Measurements from ENCODE around the gene PPFIBP2.

Gene PPFIBP2

GRCh38 chr11:7581021-7581590 is 67.3 kb downstream of the PPFIBP2 start:
- no peak for DNase-seq

- no peak for DNase-seq
Observed at GRCh38 chr11:7582338-7582985, 68.7 kb downstream of the PPFIBP2 start.

- no peak for DNase-seq
Observed at GRCh38 chr11:7583248-7583647, 69.4 kb downstream of the PPFIBP2 start.

GRCh38 chr11:7584910-7585309 is 71.1 kb downstream of the PPFIBP2 start:
- no peak for DNase-seq

- no peak for DNase-seq
Observed at GRCh38 chr11:7585816-7586215, 72.0 kb downstream of the PPFIBP2 start.

GRCh38 chr11:7586376-7586775 is 72.6 kb downstream of the PPFIBP2 start:
- no peak for DNase-seq

GRCh38 chr11:7587712-7588111 is 73.9 kb downstream of the PPFIBP2 start:
- DNase-seq, result no peak

GRCh38 chr11:7589861-7590260 is 76.1 kb downstream of the PPFIBP2 start:
- DNase-seq, result no peak

GRCh38 chr11:7590529-7590928 is 76.7 kb downstream of the PPFIBP2 start:
- DNase-seq, result no peak

- no peak for DNase-seq
Observed at GRCh38 chr11:7591107-7591894, 77.5 kb downstream of the PPFIBP2 start.

GRCh38 chr11:7591987-7592386 is 78.2 kb downstream of the PPFIBP2 start:
- no peak for DNase-seq

- DNase-seq, result no peak
Observed at GRCh38 chr11:7592711-7593110, 78.9 kb downstream of the PPFIBP2 start.

GRCh38 chr11:7593481-7593880 is 79.7 kb downstream of the PPFIBP2 start:
- DNase-seq, result no peak

GRCh38 chr11:7595016-7595866 is 81.4 kb downstream of the PPFIBP2 start:
- DNase-seq, result no peak

- no peak for DNase-seq
Observed at GRCh38 chr11:7595951-7596350, 82.2 kb downstream of the PPFIBP2 start.

- no peak for DNase-seq
Observed at GRCh38 chr11:7596975-7597391, 83.2 kb downstream of the PPFIBP2 start.

- no peak for DNase-seq
Observed at GRCh38 chr11:7597620-7598019, 83.8 kb downstream of the PPFIBP2 start.

GRCh38 chr11:7599209-7599608 is 85.4 kb downstream of the PPFIBP2 start:
- DNase-seq, result no peak

- DNase-seq, result no peak
Observed at GRCh38 chr11:7600205-7600775, 86.5 kb downstream of the PPFIBP2 start.

GRCh38 chr11:7603031-7603781 is 89.4 kb downstream of the PPFIBP2 start:
- no peak for DNase-seq

GRCh38 chr11:7604331-7604955 is 90.6 kb downstream of the PPFIBP2 start:
- DNase-seq, result no peak
